ENCODE measurements around the gene KCNH3.
"Not testable (repeated sequence)": the region's sequence is repeated elsewhere in the genome, so short reads cannot be mapped to it uniquely, and the experiment has no call there.

Gene KCNH3

GRCh38 chr12:49598527-49598926 is 59.7 kb downstream of the KCNH3 start:
- no peak for DNase-seq

- DNase-seq: no peak
These were observed 61.1 kb downstream of the KCNH3 start for GRCh38 chr12:49599961-49600360.

- DNase-seq: no peak
These were observed 64.9 kb downstream of the KCNH3 start for GRCh38 chr12:49603721-49604120.

GRCh38 chr12:49604856-49605255 is 66.0 kb downstream of the KCNH3 start:
- DNase-seq: no peak

- not testable (repeated sequence) for DNase-seq
These were observed 66.7 kb downstream of the KCNH3 start, which contains the start of gene FAM186B for GRCh38 chr12:49605539-49605938. Gene FAM186B, minus strand, starts transcription at chr12:49605639. Its CDS starts 162 bp downstream, at chr12:49605477.
